ENCODE results near the gene TIRAP. TPM values are rescaled to one million over a fixed set of nuclear protein-coding genes. Genes with fewer than 3 reads are reported as not detected.

TIRAP gene
- total and polyA plus RNA-seq, 2 of the 8 experiments (the other 6 are each of a cell fraction or from before 2014, with no cell fraction given) = 5.3 TPM

DNA sequence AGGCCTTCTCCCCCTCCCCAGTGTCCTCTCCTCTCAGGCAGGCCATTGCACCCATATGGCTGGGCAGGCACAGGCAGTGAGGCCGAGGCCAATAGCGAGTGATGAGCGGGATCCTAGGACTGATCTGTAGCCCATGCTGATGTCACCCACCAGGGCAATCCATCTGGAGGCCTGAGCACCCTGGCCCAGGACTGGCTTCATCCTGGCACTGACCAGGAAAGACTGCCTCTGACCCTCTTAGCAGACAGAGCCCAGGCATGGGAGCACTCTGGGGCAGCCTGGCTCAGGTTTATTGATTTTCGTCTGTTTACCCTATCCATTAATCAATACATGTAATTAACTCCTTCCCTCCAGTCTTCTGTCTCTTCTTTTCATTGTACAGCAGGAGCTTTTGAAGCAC, 5.1 kb upstream of the TIRAP start (continued):
- TF ChIP-seq, protein P1, sequence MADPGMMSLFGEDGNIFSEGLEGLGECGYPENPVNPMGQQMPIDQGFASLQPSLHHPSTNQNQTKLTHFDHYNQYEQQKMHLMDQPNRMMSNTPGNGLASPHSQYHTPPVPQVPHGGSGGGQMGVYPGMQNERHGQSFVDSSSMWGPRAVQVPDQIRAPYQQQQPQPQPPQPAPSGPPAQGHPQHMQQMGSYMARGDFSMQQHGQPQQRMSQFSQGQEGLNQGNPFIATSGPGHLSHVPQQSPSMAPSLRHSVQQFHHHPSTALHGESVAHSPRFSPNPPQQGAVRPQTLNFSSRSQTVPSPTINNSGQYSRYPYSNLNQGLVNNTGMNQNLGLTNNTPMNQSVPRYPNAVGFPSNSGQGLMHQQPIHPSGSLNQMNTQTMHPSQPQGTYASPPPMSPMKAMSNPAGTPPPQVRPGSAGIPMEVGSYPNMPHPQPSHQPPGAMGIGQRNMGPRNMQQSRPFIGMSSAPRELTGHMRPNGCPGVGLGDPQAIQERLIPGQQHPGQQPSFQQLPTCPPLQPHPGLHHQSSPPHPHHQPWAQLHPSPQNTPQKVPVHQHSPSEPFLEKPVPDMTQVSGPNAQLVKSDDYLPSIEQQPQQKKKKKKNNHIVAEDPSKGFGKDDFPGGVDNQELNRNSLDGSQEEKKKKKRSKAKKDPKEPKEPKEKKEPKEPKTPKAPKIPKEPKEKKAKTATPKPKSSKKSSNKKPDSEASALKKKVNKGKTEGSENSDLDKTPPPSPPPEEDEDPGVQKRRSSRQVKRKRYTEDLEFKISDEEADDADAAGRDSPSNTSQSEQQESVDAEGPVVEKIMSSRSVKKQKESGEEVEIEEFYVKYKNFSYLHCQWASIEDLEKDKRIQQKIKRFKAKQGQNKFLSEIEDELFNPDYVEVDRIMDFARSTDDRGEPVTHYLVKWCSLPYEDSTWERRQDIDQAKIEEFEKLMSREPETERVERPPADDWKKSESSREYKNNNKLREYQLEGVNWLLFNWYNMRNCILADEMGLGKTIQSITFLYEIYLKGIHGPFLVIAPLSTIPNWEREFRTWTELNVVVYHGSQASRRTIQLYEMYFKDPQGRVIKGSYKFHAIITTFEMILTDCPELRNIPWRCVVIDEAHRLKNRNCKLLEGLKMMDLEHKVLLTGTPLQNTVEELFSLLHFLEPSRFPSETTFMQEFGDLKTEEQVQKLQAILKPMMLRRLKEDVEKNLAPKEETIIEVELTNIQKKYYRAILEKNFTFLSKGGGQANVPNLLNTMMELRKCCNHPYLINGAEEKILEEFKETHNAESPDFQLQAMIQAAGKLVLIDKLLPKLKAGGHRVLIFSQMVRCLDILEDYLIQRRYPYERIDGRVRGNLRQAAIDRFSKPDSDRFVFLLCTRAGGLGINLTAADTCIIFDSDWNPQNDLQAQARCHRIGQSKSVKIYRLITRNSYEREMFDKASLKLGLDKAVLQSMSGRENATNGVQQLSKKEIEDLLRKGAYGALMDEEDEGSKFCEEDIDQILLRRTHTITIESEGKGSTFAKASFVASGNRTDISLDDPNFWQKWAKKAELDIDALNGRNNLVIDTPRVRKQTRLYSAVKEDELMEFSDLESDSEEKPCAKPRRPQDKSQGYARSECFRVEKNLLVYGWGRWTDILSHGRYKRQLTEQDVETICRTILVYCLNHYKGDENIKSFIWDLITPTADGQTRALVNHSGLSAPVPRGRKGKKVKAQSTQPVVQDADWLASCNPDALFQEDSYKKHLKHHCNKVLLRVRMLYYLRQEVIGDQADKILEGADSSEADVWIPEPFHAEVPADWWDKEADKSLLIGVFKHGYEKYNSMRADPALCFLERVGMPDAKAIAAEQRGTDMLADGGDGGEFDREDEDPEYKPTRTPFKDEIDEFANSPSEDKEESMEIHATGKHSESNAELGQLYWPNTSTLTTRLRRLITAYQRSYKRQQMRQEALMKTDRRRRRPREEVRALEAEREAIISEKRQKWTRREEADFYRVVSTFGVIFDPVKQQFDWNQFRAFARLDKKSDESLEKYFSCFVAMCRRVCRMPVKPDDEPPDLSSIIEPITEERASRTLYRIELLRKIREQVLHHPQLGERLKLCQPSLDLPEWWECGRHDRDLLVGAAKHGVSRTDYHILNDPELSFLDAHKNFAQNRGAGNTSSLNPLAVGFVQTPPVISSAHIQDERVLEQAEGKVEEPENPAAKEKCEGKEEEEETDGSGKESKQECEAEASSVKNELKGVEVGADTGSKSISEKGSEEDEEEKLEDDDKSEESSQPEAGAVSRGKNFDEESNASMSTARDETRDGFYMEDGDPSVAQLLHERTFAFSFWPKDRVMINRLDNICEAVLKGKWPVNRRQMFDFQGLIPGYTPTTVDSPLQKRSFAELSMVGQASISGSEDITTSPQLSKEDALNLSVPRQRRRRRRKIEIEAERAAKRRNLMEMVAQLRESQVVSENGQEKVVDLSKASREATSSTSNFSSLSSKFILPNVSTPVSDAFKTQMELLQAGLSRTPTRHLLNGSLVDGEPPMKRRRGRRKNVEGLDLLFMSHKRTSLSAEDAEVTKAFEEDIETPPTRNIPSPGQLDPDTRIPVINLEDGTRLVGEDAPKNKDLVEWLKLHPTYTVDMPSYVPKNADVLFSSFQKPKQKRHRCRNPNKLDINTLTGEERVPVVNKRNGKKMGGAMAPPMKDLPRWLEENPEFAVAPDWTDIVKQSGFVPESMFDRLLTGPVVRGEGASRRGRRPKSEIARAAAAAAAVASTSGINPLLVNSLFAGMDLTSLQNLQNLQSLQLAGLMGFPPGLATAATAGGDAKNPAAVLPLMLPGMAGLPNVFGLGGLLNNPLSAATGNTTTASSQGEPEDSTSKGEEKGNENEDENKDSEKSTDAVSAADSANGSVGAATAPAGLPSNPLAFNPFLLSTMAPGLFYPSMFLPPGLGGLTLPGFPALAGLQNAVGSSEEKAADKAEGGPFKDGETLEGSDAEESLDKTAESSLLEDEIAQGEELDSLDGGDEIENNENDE (IDR thresholded peaks at IDR 0.05; ENCODE audit: insufficient replicate concordance, low read length) = no peak
- TF ChIP-seq SRF (IDR thresholded peaks at IDR 0.05; ENCODE audit: low read depth, low read length) = no peak
- no peak for TF ChIP-seq TAF1 (IDR thresholded peaks at IDR 0.05; ENCODE audit: low read depth, low read length)

Measured in H1 (cell line).